HUES6 (cell line): ENCODE data around the gene PARD3.

ENCODE experiments used
- H3K27ac ChIP-seq: 2 replicates; pipeline ENCODE4 v1.7.0; 2013; ENCODE audit warnings: low read depth, mild to moderate bottlenecking, low read length, inconsistent platforms
- H3K27me3 ChIP-seq: 2 replicates; pipeline ENCODE4 v1.6.1; 2013; ENCODE audit warnings: low read length; ENCODE audit not compliant: control insufficient read depth, insufficient read depth
- H3K36me3 ChIP-seq: 2 replicates; pipeline ENCODE4 v1.6.1; 2013; ENCODE audit warnings: low read length; ENCODE audit not compliant: control insufficient read depth, insufficient read depth
- H3K4me1 ChIP-seq: 2 replicates; pipeline ENCODE4 v1.6.1; 2013; ENCODE audit warnings: low read length; ENCODE audit not compliant: control insufficient read depth, insufficient read depth
- H3K4me3 ChIP-seq: 2 replicates; pipeline ENCODE4 v1.5.1; 2013; ENCODE audit warnings: low read depth, low read length
- H3K9ac ChIP-seq: one replicate; pipeline ENCODE4 v1.6.1; 2013; ENCODE audit warnings: mild to moderate bottlenecking, low read length
- H3K9me3 ChIP-seq: 2 replicates; pipeline ENCODE4 v1.6.1; 2013; ENCODE audit warnings: low read depth, low read length; ENCODE audit not compliant: control insufficient read depth, insufficient read depth

PARD3 gene

GRCh38 chr10:34156781-34157425 is 658.2 kb downstream of the PARD3 start:
- Histone ChIP-seq H3K9ac (no peak overlapping the region), H3K4me3 (no peak overlapping the region), H3K27ac (no peak overlapping the region), H3K9me3 (no peaks in the 10 kb centered on the region), H3K4me1 (0 out of 2 replicates have a peak, but pooled peaks cover 3% of the 10 kb centered on the region), H3K36me3 (no peaks in the 10 kb centered on the region), H3K27me3 (no peaks in the 10 kb centered on the region)

- Histone ChIP-seq H3K9me3 (no peaks in the 10 kb centered on the region), H3K4me1 (0 out of 2 replicates have a peak, but pooled peaks cover 3% of the 10 kb centered on the region), H3K9ac (no peak overlapping the region), H3K36me3 (no peaks in the 10 kb centered on the region), H3K4me3 (no peak overlapping the region), H3K27ac (no peak overlapping the region), H3K27me3 (no peaks in the 10 kb centered on the region)
Observed at GRCh38 chr10:34155812-34156211, 659.3 kb downstream of the PARD3 start.

- no peak overlapping the region for H3K4me3 ChIP-seq
- no peak overlapping the region for H3K27ac ChIP-seq
Observed at GRCh38 chr10:34154383-34154900, 660.7 kb downstream of the PARD3 start.

GRCh38 chr10:34153663-34154382 is 661.3 kb downstream of the PARD3 start:
- Histone ChIP-seq H3K4me1 (0 out of 2 replicates have a peak, but pooled peaks cover 3% of the 10 kb centered on the region), H3K36me3 (no peaks in the 10 kb centered on the region), H3K27ac (no peak overlapping the region), H3K27me3 (no peaks in the 10 kb centered on the region), H3K9ac (no peak overlapping the region), H3K4me3 (no peak overlapping the region), H3K9me3 (no peaks in the 10 kb centered on the region)

More at GRCh38 chr10:34154383-34154900, 660.7 kb downstream of the PARD3 start:
- Histone ChIP-seq H3K27me3 (no peaks in the 10 kb centered on the region), H3K4me1 (0 out of 2 replicates have a peak, but pooled peaks cover 3% of the 10 kb centered on the region), H3K36me3 (no peaks in the 10 kb centered on the region), H3K9me3 (no peaks in the 10 kb centered on the region), H3K9ac (no peak overlapping the region)

- Histone ChIP-seq H3K4me3 (no peak overlapping the region), H3K27ac (no peak overlapping the region), H3K36me3 (no peaks in the 10 kb centered on the region), H3K27me3 (no peaks in the 10 kb centered on the region), H3K4me1 (0 out of 2 replicates have a peak, but pooled peaks cover 3% of the 10 kb centered on the region), H3K9me3 (no peaks in the 10 kb centered on the region), H3K9ac (no peak overlapping the region)
Observed at GRCh38 chr10:34152434-34152833, 662.7 kb downstream of the PARD3 start.

- Histone ChIP-seq H3K9me3 (no peaks in the 10 kb centered on the region), H3K4me1 (0 out of 2 replicates have a peak, but pooled peaks cover 3% of the 10 kb centered on the region), H3K27ac (no peak overlapping the region), H3K9ac (no peak overlapping the region), H3K27me3 (no peaks in the 10 kb centered on the region), H3K4me3 (no peak overlapping the region), H3K36me3 (no peaks in the 10 kb centered on the region)
Observed at GRCh38 chr10:34151931-34152330, 663.2 kb downstream of the PARD3 start.

- no peak overlapping the region for H3K9ac ChIP-seq
- no peaks in the 10 kb centered on the region for H3K9me3 ChIP-seq
- 0 out of 2 replicates have a peak, but pooled peaks cover 3% of the 10 kb centered on the region for H3K4me1 ChIP-seq
- H3K27ac ChIP-seq: no peak overlapping the region
- no peak overlapping the region for H3K4me3 ChIP-seq
- no peaks in the 10 kb centered on the region for H3K27me3 ChIP-seq
- no peaks in the 10 kb centered on the region for H3K36me3 ChIP-seq
Observed at GRCh38 chr10:34151481-34151880, 663.6 kb downstream of the PARD3 start.

GRCh38 chr10:34150103-34150502 is 665.0 kb downstream of the PARD3 start:
- Histone ChIP-seq H3K27ac (no peak overlapping the region), H3K4me1 (0 out of 2 replicates have a peak, but pooled peaks cover 3% of the 10 kb centered on the region), H3K36me3 (no peaks in the 10 kb centered on the region), H3K4me3 (no peak overlapping the region), H3K27me3 (no peaks in the 10 kb centered on the region), H3K9me3 (no peaks in the 10 kb centered on the region), H3K9ac (no peak overlapping the region)

GRCh38 chr10:34148305-34148657 is 666.8 kb downstream of the PARD3 start:
- no peaks in the 10 kb centered on the region for H3K27me3 ChIP-seq
- H3K36me3 ChIP-seq: no peaks in the 10 kb centered on the region
- H3K27ac ChIP-seq: no peak overlapping the region
- H3K4me1 ChIP-seq: no peaks in the 10 kb centered on the region
- H3K9me3 ChIP-seq: no peaks in the 10 kb centered on the region
- H3K4me3 ChIP-seq: no peak overlapping the region
- no peak overlapping the region for H3K9ac ChIP-seq

- Histone ChIP-seq H3K4me1 (no peaks in the 10 kb centered on the region), H3K36me3 (no peaks in the 10 kb centered on the region), H3K9me3 (no peaks in the 10 kb centered on the region), H3K9ac (no peak overlapping the region), H3K27me3 (no peaks in the 10 kb centered on the region), H3K27ac (no peak overlapping the region), H3K4me3 (no peak overlapping the region)
Observed at GRCh38 chr10:34147641-34148304, 667.3 kb downstream of the PARD3 start.

GRCh38 chr10:34145715-34146114 is 669.4 kb downstream of the PARD3 start:
- no peaks in the 10 kb centered on the region for H3K27me3 ChIP-seq
- H3K9me3 ChIP-seq: no peaks in the 10 kb centered on the region
- H3K9ac ChIP-seq: no peak overlapping the region
- no peak overlapping the region for H3K4me3 ChIP-seq
- H3K36me3 ChIP-seq: no peaks in the 10 kb centered on the region
- no peak overlapping the region for H3K27ac ChIP-seq
- no peaks in the 10 kb centered on the region for H3K4me1 ChIP-seq
